HG03159 (cell line): Measurements from ENCODE around the gene CD37.
"Not testable (repeated sequence)": the region's sequence is repeated elsewhere in the genome, so short reads cannot be mapped to it uniquely, and the experiment has no call there.

ENCODE experiments used
- ATAC-seq: cut with Tn5 transposase; IDR thresholded peaks from one replicate; pipeline ENCODE4 v1.9.1; 2021; ENCODE audit warnings: mild to moderate bottlenecking, moderate library complexity; ENCODE audit not compliant: unreplicated experiment

The CD37 gene

DNA sequence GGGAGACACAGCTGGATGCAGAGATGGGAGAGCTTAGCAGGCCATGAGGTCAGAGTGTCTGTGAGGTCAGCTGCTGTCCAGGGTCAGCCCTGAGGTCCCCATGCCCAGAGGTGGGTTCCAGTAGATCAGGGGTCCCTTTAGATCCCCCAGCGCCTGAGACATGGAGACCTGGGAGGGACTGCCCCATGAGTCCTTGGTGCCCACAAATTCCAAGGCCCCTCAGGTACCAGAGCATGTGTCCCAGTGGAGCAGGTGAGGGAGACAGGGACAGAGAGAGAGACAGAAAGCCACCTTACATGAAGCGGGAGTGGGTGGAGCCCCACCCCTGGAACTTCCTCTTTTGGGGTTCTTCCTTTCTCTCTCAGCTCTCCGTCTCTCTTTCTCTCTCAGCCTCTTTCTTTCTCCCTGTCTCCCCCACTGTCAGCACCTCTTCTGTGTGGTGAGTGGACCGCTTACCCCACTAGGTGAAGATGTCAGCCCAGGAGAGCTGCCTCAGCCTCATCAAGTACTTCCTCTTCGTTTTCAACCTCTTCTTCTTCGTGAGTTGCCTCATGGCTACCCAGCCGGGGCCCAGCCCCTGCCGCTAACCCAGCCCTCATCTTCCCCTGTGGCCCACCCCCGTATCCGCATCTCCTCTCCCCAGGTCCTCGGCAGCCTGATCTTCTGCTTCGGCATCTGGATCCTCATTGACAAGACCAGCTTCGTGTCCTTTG, at the start of gene CD37:
Gene CD37 (plus strand): TSS at position 336 of the 713 bp plus-strand sequence. CDS start 135 bp downstream, at position 471.
- no peak for ATAC-seq

- no peak for ATAC-seq
These were observed 48.0 kb upstream of the CD37 start for GRCh38 chr19:49287141-49287770.

GRCh38 chr19:49288205-49288604, 47.0 kb upstream of the CD37 start:
- ATAC-seq: not testable (repeated sequence)

- ATAC-seq: not testable (repeated sequence)
These were observed 45.9 kb upstream of the CD37 start for GRCh38 chr19:49289286-49289685.

DNA sequence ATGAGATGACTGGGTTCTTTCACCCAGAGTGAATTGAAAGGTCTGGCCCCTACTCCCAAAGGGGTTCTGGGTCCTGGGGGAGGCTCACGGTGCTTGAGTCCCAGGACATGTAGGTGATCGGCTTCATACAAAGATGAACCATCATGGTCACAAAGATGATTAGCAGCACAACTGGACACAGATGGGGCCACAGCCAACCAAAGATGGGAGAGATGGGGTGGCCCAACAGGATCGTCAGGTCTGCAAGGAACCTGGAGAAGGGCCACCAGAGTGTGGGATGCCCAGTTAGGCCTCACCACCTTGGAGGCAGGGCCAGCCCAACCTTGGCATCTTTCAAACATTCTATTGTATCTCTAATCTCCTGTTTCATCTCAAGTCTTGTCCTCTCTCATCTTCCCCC, 44.7 kb upstream of the CD37 start:
- no peak for ATAC-seq

DNA sequence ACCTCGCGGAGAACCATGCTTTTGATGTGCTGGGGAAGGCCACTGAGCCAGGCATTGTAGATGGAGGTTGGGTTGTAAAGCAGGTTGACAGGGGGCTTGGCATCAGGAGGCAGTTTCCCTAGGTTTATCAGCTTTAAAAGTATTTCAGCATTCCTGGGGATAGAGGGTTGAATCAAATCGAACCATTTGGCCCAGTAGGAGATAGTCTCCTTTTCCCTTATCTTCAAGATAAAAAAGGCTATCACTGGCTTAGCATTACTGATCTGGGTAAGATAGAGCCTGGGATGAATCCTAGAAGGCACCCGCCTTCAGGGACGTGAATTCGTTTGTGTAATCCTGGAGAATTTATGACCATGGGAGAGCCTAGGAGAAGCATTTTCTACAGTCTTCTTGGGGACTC, 40.8 kb upstream of the CD37 start:
- no peak for ATAC-seq

- no peak for ATAC-seq
These were observed 39.9 kb upstream of the CD37 start for GRCh38 chr19:49295208-49295880.

GRCh38 chr19:49297403-49297802, 37.8 kb upstream of the CD37 start:
- ATAC-seq: no peak

DNA sequence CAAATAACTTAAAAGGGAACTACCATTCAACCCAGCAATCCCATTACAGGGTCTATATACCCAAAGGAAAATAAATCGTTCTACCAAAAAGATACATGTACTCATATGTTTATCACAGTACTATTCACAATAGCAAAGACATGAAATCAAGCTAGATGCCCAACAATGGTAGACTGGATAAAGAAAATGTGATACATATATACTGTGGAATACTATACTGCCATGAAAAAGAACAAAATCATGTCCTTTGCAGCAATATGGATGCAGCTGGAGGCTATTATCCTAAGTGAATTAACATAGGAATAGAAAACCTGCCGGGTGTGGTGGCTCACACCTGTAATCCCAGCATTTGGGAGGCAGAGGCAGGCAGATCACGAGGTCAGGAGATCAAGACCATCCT, 36.6 kb upstream of the CD37 start:
- ATAC-seq: not testable (repeated sequence)

DNA sequence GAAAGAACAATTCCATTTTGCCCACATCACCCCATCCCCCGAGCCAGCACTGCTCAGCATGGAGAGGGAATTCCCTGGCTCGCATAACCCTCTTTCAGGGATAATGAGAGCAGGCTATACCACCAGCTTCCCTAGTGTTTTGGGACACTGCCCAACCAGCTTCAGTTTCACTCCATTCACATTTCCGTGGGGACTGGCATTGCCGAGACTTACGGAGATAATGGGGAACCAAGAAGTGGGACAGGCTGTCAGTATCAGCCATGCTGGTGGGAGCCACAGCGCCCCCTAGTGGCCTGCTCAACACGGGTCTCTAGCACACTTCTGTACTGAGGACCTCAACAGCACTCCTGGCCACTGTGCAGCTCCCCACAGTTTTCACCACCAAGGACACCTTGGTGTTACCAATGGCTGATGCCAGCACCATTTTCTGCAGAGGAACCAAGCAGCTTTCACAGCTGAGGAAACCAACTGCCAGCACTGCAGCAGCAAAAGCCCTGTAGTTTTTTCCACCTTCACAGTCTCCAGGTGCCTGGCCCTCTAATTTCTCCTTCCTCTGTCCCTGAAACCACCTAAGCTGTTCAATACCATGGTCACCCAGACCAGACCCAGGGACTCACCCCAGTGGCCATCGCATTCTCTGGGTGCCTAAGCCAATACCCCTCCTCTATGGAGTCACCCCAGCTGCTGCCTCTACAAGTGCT, 33.9 kb upstream of the CD37 start:
- no peak for ATAC-seq

GRCh38 chr19:49301866-49302252, 33.3 kb upstream of the CD37 start:
- ATAC-seq: no peak

DNA sequence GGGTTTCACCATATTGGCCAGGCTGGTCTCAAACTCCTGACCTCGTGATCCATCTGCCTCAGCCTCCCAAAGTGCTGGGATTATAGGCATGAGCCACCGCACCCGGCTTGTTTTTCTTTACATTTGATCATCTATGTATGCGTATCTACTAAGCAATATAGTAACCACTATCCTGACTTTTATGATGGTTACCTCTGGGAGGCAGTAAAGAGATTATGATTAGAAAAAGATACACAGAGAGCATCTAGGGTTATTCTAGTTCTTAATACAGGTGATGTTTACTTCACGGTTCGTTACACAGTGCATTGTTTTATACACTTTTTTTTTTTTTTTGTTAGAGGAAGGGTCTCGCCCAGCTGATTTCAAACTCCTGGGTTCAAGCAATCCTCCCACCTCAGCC, 28.5 kb upstream of the CD37 start:
- not testable (repeated sequence) for ATAC-seq

- no peak for ATAC-seq
These were observed 26.1 kb upstream of the CD37 start for GRCh38 chr19:49309087-49309486.

DNA sequence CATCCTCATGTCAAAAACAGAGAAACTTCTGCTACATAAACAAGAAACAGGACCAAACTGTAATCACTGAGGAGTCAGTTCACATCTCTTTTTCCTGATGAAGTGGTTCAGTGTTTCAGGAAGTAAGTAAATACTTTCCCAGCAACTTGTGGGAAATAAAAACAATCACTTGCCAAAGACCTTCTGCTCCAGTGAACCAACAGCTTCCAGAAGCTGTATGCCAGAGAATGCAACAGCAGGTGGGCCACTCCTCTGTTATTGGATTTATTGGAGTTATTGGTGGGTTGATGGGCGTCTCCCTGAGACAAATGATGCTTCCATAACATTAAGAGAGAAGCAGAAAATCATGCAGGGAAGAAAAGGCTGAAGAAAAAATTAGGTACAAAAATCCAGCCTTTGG, 20.1 kb upstream of the CD37 start:
- no peak for ATAC-seq

DNA sequence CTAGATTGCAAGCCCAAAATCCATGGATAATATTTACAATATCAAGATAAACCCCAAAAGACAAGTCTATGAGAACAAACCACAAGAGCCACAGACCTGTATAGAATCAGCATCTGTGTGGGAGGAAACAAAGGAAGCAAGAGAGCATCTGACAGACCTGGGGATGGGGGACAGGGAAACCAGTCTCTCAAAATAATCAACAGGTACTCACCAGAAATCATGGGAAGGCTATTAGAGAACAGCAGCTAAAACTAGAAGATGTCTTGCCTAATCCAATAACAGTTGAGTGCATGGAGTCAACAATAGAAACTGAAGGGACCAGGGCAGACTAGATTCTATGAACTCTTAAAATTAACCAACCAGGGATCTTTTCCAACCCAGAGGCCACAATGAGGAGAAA, 18.9 kb upstream of the CD37 start:
- no peak for ATAC-seq

DNA sequence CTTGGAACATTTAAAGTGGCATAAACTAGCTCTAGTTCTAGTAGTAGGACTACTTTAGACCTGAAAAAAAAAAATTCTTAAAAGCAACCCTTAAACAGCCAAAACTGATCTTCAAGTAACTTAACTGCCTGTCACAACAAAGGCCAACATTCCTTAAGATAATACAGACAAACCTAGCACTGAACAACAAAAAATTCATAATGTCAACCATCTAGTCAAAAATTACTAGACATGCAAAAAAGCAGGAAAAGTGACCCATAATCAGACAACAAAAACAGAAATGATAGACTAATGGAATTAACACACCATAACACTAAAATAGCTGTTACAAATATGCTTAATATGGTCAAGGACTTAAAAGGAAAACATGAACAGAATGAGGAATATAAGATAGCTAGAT, 16.9 kb upstream of the CD37 start:
- ATAC-seq: no peak

DNA sequence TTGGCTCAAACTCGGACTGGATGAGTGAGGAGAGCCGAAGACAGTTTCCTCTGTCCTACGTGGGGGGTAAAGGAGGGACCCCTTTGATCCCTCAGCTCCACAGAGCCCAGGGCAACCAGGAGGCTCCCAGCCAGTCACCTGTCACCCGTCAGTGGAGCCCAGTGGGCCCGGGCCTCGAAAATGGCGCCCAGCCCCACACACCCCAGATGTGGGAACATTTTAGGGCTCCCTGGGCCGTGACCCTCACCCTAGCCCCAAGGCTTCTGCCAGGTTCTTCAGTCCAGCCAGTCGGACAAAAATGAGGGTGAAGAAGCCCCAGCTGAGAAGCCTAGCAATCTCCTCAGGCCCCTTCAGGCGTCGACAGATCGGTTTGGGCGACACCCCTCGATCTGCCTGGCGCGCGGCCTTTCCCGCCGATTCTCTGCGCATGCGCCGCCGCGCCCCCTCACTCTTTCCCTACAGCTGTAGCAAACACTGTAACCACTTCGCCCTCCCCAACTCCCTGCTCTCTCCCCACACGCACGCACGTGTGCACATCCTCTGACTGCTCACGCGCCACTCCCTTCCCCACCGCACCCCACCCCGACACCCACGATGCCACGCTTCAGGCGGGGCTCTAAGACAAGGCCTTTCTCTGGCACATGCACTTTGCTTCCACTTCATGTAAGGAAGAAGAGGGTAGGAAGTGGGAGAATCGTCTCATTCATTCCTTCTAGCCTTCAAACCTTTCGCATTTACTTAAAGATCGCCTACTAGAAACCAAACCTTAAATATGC, 10.2 kb upstream of the CD37 start, which contains the start of gene SLC6A16:
Gene SLC6A16 (minus strand): TSS at position 391 of the 776 bp plus-strand sequence. CDS start 13,844 bp downstream, outside the sequence.
- ATAC-seq: no peak

GRCh38 chr19:49325756-49326155, 9.4 kb upstream of the CD37 start:
- ATAC-seq: not testable (repeated sequence)

DNA sequence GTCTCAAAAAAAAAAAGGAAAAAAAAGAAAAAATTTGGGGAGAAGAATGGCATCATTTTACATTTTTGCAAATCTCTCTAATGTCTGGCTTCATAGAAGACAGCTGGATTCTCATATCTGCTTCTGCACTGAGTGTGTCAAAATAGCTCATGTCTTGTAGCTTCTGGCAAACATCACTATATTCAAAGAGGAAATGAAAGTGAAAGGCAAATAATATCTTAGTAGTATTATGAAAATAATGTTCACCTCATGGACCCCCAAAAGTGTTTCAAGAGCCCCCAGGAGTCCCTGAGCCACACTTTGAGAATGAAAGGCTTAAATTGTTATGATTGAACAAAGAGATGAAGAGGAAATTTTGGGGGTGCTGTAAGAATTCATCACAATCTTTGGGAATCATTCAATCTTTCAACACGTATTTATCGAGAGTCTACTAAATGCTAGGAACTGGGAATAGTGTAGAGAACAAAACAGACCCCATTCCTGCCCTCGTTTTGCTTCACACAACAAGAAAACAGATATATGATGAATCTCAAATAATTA, 9.0 kb upstream of the CD37 start:
- ATAC-seq: no peak

GRCh38 chr19:49327878-49328544, 7.2 kb upstream of the CD37 start:
- ATAC-seq: no peak
